WTC11 (cell line): Measurements from ENCODE around the gene UROC1. TPM values are rescaled to one million over a fixed set of nuclear protein-coding genes. Genes with fewer than 3 reads are reported as not detected.
A peak's percentile ranks its signal among the peaks of the same experiment; 100 is the strongest.

Experiments used
- ATAC-seq: fragments of 200-7000 bp; cut with Tn5 transposase; 2 replicates; pipeline ENCODE4 v1.10.0; 2021; ENCODE audit warnings: mild to moderate bottlenecking, moderate library complexity
- CTCF ChIA-PET: fragments of 300-600 bp; sonication (Branson Sonifier 250); formaldehyde crosslinking; loops from one replicate; lab custom pipeline; 2021; ENCODE audit warnings: antibody characterized with exemption; lab: Charles Lee
- POLR2A ChIA-PET: fragments of 350-600 bp; sonication (Branson Sonifier 250); formaldehyde crosslinking; loops from one replicate; lab custom pipeline; 2021; ENCODE audit warnings: antibody characterized with exemption; lab: Charles Lee
- DNase-seq: peaks from one replicate; pipeline ENCODE4 v3.0.0; 2021; ENCODE audit warnings: low spot score
- H3K27ac Mint-ChIP-seq: 2 replicates; pipeline ENCODE4 v1.8.0; 2021; ENCODE audit warnings: mixed read lengths
- H3K27me3 Mint-ChIP-seq: 2 replicates; pipeline ENCODE4 v1.8.0; 2021; ENCODE audit warnings: low read depth, mild to moderate bottlenecking, moderate library complexity, mixed read lengths
- H3K36me3 Mint-ChIP-seq: 2 replicates; pipeline ENCODE4 v1.8.0; 2021; ENCODE audit warnings: mixed read lengths
- H3K4me1 Mint-ChIP-seq: 2 replicates; pipeline ENCODE4 v1.8.0; 2022; ENCODE audit warnings: mixed read lengths
- H3K4me3 Mint-ChIP-seq: 2 replicates; pipeline ENCODE4 v1.8.0; 2021; ENCODE audit warnings: mild to moderate bottlenecking, moderate library complexity, mixed read lengths
- H3K9me3 Mint-ChIP-seq: 2 replicates; pipeline ENCODE4 v1.8.0; 2021; ENCODE audit warnings: mixed read lengths
- ATF1 ChIP-seq: sonication (generic); formaldehyde crosslinking; IDR thresholded peaks from 2 replicates; pipeline ENCODE4 v1.8.1; 2023; ENCODE audit warnings: mild to moderate bottlenecking, moderate library complexity, missing genetic modification reagents
- CBFB ChIP-seq: sonication (generic); formaldehyde crosslinking; IDR thresholded peaks from 2 replicates; pipeline ENCODE4 v1.8.1; 2022; ENCODE audit warnings: mild to moderate bottlenecking, low read depth, missing genetic modification reagents
- ELF4 ChIP-seq: sonication (generic); formaldehyde crosslinking; IDR thresholded peaks from 2 replicates; pipeline ENCODE4 v1.8.1; 2022; ENCODE audit warnings: low read depth, mild to moderate bottlenecking, moderate library complexity, missing genetic modification reagents
- FOXJ3 ChIP-seq: sonication (generic); formaldehyde crosslinking; IDR thresholded peaks from 2 replicates; pipeline ENCODE4 v1.9.0; 2021; ENCODE audit warnings: missing genetic modification reagents, mild to moderate bottlenecking, borderline replicate concordance
- FOXP1 ChIP-seq: sonication (generic); formaldehyde crosslinking; IDR thresholded peaks from 2 replicates; pipeline ENCODE4 v1.8.0; 2022; ENCODE audit warnings: missing genetic modification reagents, mild to moderate bottlenecking, moderate library complexity, borderline replicate concordance
- GRHL2 ChIP-seq: fragments of 250-450 bp; sonication (Bioruptor Pico); IDR thresholded peaks from 2 replicates; pipeline ENCODE4 v1.8.0; 2022; ENCODE audit warnings: mild to moderate bottlenecking, moderate library complexity; ENCODE audit not compliant: insufficient replicate concordance, severe bottlenecking
- GTF2I ChIP-seq: fragments of 250-450 bp; sonication (Bioruptor Pico); conservative IDR thresholded peaks from 2 replicates; pipeline ENCODE4 v1.4.0; 2021; ENCODE audit warnings: mild to moderate bottlenecking
- HMGA2 ChIP-seq: fragments of 250-450 bp; sonication (Bioruptor Pico); IDR thresholded peaks from 2 replicates; pipeline ENCODE4 v1.4.0; 2021; ENCODE audit warnings: mild to moderate bottlenecking, moderate library complexity
- IRF2 ChIP-seq: sonication (generic); formaldehyde crosslinking; IDR thresholded peaks from 2 replicates; pipeline ENCODE4 v1.8.0; 2022; ENCODE audit warnings: low read depth, missing genetic modification reagents, borderline replicate concordance
- JUN ChIP-seq: sonication (generic); formaldehyde crosslinking; IDR thresholded peaks from 2 replicates; pipeline ENCODE4 v1.8.0; 2023; ENCODE audit warnings: mild to moderate bottlenecking, missing genetic modification reagents
- NR2C2 ChIP-seq: sonication (generic); formaldehyde crosslinking; IDR thresholded peaks from 2 replicates; pipeline ENCODE4 v1.8.0; 2022; ENCODE audit warnings: mild to moderate bottlenecking, missing genetic modification reagents
- RORB ChIP-seq: fragments of 250-450 bp; sonication (Bioruptor Pico); IDR thresholded peaks from 2 replicates; pipeline ENCODE4 v1.9.0; 2021; ENCODE audit warnings: mild to moderate bottlenecking
- SOX15 ChIP-seq: fragments of 250-450 bp; sonication (Bioruptor Pico); IDR thresholded peaks from 2 replicates; pipeline ENCODE4 v1.9.0; 2021; ENCODE audit warnings: mild to moderate bottlenecking
- ZBTB21 ChIP-seq: sonication (generic); formaldehyde crosslinking; IDR thresholded peaks from 2 replicates; pipeline ENCODE4 v1.8.1; 2023; ENCODE audit warnings: mild to moderate bottlenecking, missing genetic modification reagents, borderline replicate concordance
- ZNF423 ChIP-seq: fragments of 250-450 bp; sonication (Bioruptor Pico); IDR thresholded peaks from 2 replicates; pipeline ENCODE4 v2.1.2; 2022; ENCODE audit warnings: mild to moderate bottlenecking, moderate library complexity
- total RNA-seq: library from RNA; stranded (reverse); gene quantifications from 3 replicates; pipeline ENCODE4 v1.2.3, GENCODE V29; 2021
- TF ChIP-seq, protein P1 (sequence below): sonication (generic); formaldehyde crosslinking; IDR thresholded peaks from 2 replicates; pipeline ENCODE4 v1.8.0; 2022; ENCODE audit warnings: mild to moderate bottlenecking, missing genetic modification reagents
- TF ChIP-seq, protein P2 (sequence below): sonication (generic); formaldehyde crosslinking; IDR thresholded peaks from 2 replicates; pipeline ENCODE4 v1.8.0; 2023; ENCODE audit warnings: mild to moderate bottlenecking, missing genetic modification reagents
- TF ChIP-seq, protein P3 (sequence below): sonication (generic); formaldehyde crosslinking; IDR thresholded peaks from 2 replicates; pipeline ENCODE4 v1.8.1; 2022; ENCODE audit warnings: missing genetic modification reagents, borderline replicate concordance
- TF ChIP-seq, protein P4 (sequence below): sonication (generic); formaldehyde crosslinking; IDR thresholded peaks from 2 replicates; pipeline ENCODE4 v1.8.1; 2023; ENCODE audit warnings: mild to moderate bottlenecking, moderate library complexity, missing genetic modification reagents
- TF ChIP-seq, protein P5 (sequence below): sonication (generic); formaldehyde crosslinking; IDR thresholded peaks from 2 replicates; pipeline ENCODE4 v1.8.0; 2023; ENCODE audit warnings: missing genetic modification reagents, mild to moderate bottlenecking, borderline replicate concordance
- TF ChIP-seq, protein P6 (sequence below): sonication (generic); formaldehyde crosslinking; IDR thresholded peaks from 2 replicates; pipeline ENCODE4 v1.8.1; 2022; ENCODE audit warnings: mild to moderate bottlenecking, moderate library complexity, missing genetic modification reagents

The UROC1 gene
- total RNA-seq, 1 experiment from 2014 or later, result not detected

DNA sequence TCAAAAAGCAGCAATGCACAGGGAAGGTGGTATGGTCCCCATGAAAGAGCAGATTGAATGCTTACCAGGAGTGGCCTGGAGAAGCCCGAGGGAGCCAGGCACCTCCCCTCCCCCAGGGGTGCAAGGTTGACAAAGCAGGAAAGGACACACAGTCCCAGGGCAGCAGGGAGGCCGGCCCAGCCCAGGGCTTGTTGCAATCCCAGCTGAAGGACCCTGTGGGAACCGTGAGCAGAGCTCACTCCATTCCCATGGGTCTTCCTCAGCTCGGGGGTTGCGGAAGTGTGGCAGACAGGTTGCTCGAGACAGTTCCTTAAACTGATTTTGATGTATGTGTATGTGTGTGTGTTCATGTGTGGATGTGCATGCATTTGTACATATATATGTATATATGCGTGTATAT is 15.8 kb downstream of the UROC1 start (continued):
- TF ChIP-seq, protein P1, sequence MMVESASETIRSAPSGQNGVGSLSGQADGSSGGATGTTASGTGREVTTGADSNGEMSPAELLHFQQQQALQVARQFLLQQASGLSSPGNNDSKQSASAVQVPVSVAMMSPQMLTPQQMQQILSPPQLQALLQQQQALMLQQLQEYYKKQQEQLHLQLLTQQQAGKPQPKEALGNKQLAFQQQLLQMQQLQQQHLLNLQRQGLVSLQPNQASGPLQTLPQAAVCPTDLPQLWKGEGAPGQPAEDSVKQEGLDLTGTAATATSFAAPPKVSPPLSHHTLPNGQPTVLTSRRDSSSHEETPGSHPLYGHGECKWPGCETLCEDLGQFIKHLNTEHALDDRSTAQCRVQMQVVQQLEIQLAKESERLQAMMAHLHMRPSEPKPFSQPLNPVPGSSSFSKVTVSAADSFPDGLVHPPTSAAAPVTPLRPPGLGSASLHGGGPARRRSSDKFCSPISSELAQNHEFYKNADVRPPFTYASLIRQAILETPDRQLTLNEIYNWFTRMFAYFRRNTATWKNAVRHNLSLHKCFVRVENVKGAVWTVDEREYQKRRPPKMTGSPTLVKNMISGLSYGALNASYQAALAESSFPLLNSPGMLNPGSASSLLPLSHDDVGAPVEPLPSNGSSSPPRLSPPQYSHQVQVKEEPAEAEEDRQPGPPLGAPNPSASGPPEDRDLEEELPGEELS (CRISPR knock-in tag), result no peak
- TF ChIP-seq CBFB (CRISPR knock-in tag) (no peak), ATF1 (CRISPR knock-in tag) (no peak), SOX15 (no peak)
- TF ChIP-seq, protein P2, sequence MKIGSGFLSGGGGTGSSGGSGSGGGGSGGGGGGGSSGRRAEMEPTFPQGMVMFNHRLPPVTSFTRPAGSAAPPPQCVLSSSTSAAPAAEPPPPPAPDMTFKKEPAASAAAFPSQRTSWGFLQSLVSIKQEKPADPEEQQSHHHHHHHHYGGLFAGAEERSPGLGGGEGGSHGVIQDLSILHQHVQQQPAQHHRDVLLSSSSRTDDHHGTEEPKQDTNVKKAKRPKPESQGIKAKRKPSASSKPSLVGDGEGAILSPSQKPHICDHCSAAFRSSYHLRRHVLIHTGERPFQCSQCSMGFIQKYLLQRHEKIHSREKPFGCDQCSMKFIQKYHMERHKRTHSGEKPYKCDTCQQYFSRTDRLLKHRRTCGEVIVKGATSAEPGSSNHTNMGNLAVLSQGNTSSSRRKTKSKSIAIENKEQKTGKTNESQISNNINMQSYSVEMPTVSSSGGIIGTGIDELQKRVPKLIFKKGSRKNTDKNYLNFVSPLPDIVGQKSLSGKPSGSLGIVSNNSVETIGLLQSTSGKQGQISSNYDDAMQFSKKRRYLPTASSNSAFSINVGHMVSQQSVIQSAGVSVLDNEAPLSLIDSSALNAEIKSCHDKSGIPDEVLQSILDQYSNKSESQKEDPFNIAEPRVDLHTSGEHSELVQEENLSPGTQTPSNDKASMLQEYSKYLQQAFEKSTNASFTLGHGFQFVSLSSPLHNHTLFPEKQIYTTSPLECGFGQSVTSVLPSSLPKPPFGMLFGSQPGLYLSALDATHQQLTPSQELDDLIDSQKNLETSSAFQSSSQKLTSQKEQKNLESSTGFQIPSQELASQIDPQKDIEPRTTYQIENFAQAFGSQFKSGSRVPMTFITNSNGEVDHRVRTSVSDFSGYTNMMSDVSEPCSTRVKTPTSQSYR (CRISPR knock-in tag), result no peak
- TF ChIP-seq, protein P3, sequence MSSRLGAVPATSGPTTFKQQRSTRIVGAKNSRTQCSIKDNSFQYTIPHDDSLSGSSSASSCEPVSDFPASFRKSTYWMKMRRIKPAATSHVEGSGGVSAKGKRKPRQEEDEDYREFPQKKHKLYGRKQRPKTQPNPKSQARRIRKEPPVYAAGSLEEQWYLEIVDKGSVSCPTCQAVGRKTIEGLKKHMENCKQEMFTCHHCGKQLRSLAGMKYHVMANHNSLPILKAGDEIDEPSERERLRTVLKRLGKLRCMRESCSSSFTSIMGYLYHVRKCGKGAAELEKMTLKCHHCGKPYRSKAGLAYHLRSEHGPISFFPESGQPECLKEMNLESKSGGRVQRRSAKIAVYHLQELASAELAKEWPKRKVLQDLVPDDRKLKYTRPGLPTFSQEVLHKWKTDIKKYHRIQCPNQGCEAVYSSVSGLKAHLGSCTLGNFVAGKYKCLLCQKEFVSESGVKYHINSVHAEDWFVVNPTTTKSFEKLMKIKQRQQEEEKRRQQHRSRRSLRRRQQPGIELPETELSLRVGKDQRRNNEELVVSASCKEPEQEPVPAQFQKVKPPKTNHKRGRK (CRISPR knock-in tag), result no peak

DNA sequence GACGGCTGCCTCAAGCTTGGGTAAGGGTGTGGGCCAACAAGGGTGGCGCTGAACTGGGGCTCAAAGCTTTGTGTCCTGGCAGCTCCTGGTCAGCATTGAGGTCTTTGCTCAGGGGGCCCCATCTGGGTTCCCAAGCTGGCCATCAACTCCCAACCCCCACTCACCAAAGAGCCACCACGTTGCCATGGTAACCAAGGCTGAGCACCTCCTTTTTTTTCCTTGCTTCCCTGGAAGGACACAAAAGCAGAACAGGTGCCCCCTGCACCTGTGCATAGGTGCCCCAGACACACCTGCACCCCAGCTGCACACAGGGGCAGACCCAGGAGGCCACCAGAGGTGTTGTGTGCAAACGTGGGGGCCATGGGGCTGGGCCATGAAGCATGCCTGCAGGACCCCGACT is 16.5 kb downstream of the UROC1 start:
- DNase-seq (no peak), ATAC-seq (no peak)
- Mint-ChIP-seq H3K36me3 (no peaks in the 10 kb centered on the region), H3K4me3 (no peak overlapping the region), H3K27me3 (no peaks in the 10 kb centered on the region), H3K4me1 (peaks cover 15% of the 10 kb centered on the region), H3K27ac (no peak overlapping the region), H3K9me3 (no peaks in the 10 kb centered on the region)
- no peak for TF ChIP-seq ELF4 (CRISPR knock-in tag)
- TF ChIP-seq FOXJ3 (CRISPR knock-in tag), result no peak
- TF ChIP-seq GTF2I (CRISPR knock-in tag), result no peak
- TF ChIP-seq NR2C2 (CRISPR knock-in tag), result no peak
- no peak for TF ChIP-seq FOXP1
- no peak for TF ChIP-seq HMGA2 (CRISPR knock-in tag)
- TF ChIP-seq GRHL2, result no peak
- no peak for TF ChIP-seq ZNF423 (CRISPR knock-in tag)
- TF ChIP-seq, protein P4, sequence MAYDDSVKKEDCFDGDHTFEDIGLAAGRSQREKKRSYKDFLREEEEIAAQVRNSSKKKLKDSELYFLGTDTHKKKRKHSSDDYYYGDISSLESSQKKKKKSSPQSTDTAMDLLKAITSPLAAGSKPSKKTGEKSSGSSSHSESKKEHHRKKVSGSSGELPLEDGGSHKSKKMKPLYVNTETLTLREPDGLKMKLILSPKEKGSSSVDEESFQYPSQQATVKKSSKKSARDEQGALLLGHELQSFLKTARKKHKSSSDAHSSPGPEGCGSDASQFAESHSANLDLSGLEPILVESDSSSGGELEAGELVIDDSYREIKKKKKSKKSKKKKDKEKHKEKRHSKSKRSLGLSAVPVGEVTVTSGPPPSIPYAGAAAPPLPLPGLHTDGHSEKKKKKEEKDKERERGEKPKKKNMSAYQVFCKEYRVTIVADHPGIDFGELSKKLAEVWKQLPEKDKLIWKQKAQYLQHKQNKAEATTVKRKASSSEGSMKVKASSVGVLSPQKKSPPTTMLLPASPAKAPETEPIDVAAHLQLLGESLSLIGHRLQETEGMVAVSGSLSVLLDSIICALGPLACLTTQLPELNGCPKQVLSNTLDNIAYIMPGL (CRISPR knock-in tag), result no peak
- ChIA-PET POLR2A (no interaction called here), CTCF (no interaction called here)

DNA sequence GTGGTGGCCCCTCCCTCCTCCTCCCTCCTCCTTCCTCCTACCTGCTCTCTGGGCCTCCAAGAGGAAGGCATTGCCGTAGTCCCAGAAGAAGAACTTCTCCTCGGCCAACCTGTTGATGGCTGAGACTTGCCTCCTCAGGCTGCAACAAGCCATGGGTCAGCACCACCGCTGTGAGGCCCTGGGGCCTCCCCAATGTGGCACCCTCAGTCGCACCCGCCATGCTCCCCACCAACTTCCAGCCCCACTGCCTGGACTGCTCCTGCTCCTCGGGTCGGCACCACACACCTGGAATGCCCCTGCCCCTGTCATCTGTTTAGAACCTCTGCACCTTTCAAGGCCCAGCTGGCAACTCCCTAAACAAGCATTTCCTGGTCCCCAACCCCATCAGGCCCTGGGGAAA is 17.6 kb downstream of the UROC1 start:
- H3K27ac Mint-ChIP-seq, result no peak overlapping the region
- no peaks in the 10 kb centered on the region for H3K27me3 Mint-ChIP-seq
- ATAC-seq (peak; percentile 24; the same call in 1 of the 2 replicates), DNase-seq (no peak)
- ChIA-PET POLR2A (no interaction called here), CTCF (no interaction called here)
- no peaks in the 10 kb centered on the region for H3K9me3 Mint-ChIP-seq
- H3K4me3 Mint-ChIP-seq, result no peak overlapping the region
- H3K36me3 Mint-ChIP-seq, result no peaks in the 10 kb centered on the region
- H3K4me1 Mint-ChIP-seq, result peaks cover 15% of the 10 kb centered on the region
- no peak for TF ChIP-seq IRF2 (CRISPR knock-in tag)
- TF ChIP-seq RORB (CRISPR knock-in tag), result no peak
- TF ChIP-seq, protein P5, sequence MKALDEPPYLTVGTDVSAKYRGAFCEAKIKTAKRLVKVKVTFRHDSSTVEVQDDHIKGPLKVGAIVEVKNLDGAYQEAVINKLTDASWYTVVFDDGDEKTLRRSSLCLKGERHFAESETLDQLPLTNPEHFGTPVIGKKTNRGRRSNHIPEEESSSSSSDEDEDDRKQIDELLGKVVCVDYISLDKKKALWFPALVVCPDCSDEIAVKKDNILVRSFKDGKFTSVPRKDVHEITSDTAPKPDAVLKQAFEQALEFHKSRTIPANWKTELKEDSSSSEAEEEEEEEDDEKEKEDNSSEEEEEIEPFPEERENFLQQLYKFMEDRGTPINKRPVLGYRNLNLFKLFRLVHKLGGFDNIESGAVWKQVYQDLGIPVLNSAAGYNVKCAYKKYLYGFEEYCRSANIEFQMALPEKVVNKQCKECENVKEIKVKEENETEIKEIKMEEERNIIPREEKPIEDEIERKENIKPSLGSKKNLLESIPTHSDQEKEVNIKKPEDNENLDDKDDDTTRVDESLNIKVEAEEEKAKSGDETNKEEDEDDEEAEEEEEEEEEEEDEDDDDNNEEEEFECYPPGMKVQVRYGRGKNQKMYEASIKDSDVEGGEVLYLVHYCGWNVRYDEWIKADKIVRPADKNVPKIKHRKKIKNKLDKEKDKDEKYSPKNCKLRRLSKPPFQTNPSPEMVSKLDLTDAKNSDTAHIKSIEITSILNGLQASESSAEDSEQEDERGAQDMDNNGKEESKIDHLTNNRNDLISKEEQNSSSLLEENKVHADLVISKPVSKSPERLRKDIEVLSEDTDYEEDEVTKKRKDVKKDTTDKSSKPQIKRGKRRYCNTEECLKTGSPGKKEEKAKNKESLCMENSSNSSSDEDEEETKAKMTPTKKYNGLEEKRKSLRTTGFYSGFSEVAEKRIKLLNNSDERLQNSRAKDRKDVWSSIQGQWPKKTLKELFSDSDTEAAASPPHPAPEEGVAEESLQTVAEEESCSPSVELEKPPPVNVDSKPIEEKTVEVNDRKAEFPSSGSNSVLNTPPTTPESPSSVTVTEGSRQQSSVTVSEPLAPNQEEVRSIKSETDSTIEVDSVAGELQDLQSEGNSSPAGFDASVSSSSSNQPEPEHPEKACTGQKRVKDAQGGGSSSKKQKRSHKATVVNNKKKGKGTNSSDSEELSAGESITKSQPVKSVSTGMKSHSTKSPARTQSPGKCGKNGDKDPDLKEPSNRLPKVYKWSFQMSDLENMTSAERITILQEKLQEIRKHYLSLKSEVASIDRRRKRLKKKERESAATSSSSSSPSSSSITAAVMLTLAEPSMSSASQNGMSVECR (CRISPR knock-in tag), result no peak
- TF ChIP-seq JUN (CRISPR knock-in tag), result no peak
- TF ChIP-seq ZBTB21 (CRISPR knock-in tag), result no peak
- TF ChIP-seq, protein P6, sequence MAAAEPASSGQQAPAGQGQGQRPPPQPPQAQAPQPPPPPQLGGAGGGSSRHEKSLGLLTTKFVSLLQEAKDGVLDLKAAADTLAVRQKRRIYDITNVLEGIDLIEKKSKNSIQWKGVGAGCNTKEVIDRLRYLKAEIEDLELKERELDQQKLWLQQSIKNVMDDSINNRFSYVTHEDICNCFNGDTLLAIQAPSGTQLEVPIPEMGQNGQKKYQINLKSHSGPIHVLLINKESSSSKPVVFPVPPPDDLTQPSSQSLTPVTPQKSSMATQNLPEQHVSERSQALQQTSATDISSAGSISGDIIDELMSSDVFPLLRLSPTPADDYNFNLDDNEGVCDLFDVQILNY (CRISPR knock-in tag), result no peak
- no peak for TF ChIP-seq NR2C2 (CRISPR knock-in tag)
